HepG2 (cell line): ENCODE measurements around the gene CYSLTR2. TPM values are rescaled to one million over a fixed set of nuclear protein-coding genes. Genes with fewer than 3 reads are reported as not detected.

Experiments
- EHMT2 ChIP-seq: fragments of 200-600 bp; sonication (generic); IDR thresholded peaks from 2 replicates; pipeline ENCODE4 v1.7.0; 2017; ENCODE audit warnings: antibody characterized with exemption, low read depth, low read length, borderline replicate concordance
- HNF4A ChIP-seq: sonication (generic); formaldehyde crosslinking; IDR thresholded peaks from 2 replicates; pipeline ENCODE4 v1.4.0; 2020; ENCODE audit warnings: missing genetic modification reagents
- HNF4G ChIP-seq, 2 experiments: sonication (generic) in 1 of 2; formaldehyde crosslinking in 1 of 2; IDR thresholded peaks; 2 replicates each; pipeline versions ENCODE4 v1.4.0 to v1.6.1; 2011 to 2020; ENCODE audit warnings: borderline replicate concordance in 2 of 2, low read depth in 2 of 2, mild to moderate bottlenecking in 2 of 2, low read length in 1 of 2, missing genetic modification reagents in 1 of 2, moderate library complexity in 1 of 2
- ISL2 ChIP-seq: sonication (generic); formaldehyde crosslinking; IDR thresholded peaks from 2 replicates; pipeline ENCODE4 v1.5.0; 2020; ENCODE audit warnings: missing genetic modification reagents
- TEAD3 ChIP-seq: optimal IDR thresholded peaks from 2 replicates; pipeline ENCODE3; 2016; ENCODE audit warnings: borderline replicate concordance
- ZMYM4 ChIP-seq: sonication (generic); formaldehyde crosslinking; IDR thresholded peaks from 2 replicates; pipeline ENCODE4 v1.8.1; 2023; ENCODE audit warnings: mild to moderate bottlenecking, missing genetic modification reagents
- polyA plus RNA-seq, 8 experiments: library from polyadenylated mRNA; depleted of rRNA in 3 of 8; stranded (reverse) in 7 of 8; unstranded in 1 of 8; fragments of >200 nt; fragmentation: Illumina TruSeq in 4 of 8; extraction: Trizol in 4 of 8; gene quantifications; 2 replicates each; pipeline versions ENCODE4 v1.2.1 to v1.2.3, GENCODE V29; 2011 to 2016; ENCODE audit warnings: low read depth in 4 of 8, missing spikeins in 1 of 8, mixed read lengths in 1 of 8; ENCODE audit not compliant: insufficient read depth in 1 of 8
- total RNA-seq, 5 experiments: library from RNA; depleted of rRNA; stranded (reverse); fragments of >200 nt; fragmentation: Illumina TruSeq; extraction: Trizol; gene quantifications; 2 replicates each; pipeline ENCODE4 v1.2.3, GENCODE V29; 2016; ENCODE audit warnings: low read depth in 1 of 5
- TF ChIP-seq, protein P1 (sequence below): IDR thresholded peaks from 2 replicates; pipeline ENCODE4 v1.6.1; 2016; ENCODE audit warnings: low read depth, borderline replicate concordance
- TF ChIP-seq, protein P2 (sequence below): IDR thresholded peaks from 2 replicates; pipeline ENCODE4 v1.6.1; 2016; ENCODE audit warnings: mild to moderate bottlenecking
- TF ChIP-seq, protein P3 (sequence below), 2 experiments: sonication (generic) in 1 of 2; formaldehyde crosslinking in 1 of 2; IDR thresholded peaks; 2 replicates each; pipeline versions ENCODE4 v1.5.1 to v1.6.1; 2011 to 2020; ENCODE audit warnings: borderline replicate concordance in 1 of 2, low read depth in 1 of 2, low read length in 1 of 2, mild to moderate bottlenecking in 1 of 2, missing genetic modification reagents in 1 of 2, moderate library complexity in 1 of 2

Gene CYSLTR2
- total and polyA plus RNA-seq, 2 of the 13 experiments (the other 11 are each of a cell fraction or from before 2014, with no cell fraction given): not detected

DNA sequence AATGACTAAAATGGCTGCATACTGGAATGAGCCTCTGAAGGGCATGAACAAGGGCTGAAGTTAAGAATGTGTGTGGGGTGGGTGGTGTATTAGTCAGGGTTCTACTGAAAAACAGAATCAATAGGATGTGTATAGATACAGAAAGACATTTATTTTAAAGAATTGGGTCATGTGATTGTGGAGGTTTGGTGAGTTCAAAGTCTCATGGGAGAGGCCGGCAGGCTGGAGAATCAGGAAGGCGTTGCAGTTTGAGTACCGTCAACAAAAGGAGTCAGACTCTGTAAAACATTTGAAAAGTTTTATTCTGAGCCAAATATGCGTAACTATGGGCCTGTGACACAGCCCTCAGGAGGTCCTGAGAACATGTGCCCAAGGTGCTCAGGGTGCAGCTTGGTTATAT is 24.5 kb upstream of the CYSLTR2 start (continued):
- TF ChIP-seq TEAD3 (CRISPR knock-in tag) (peak; percentile 12), EHMT2 (peak; percentile 42; the same call in 1 of the 2 replicates), ZMYM4 (CRISPR knock-in tag) (0 out of 2 replicates have a peak, but pooled peaks have one; percentile 28), HNF4A (CRISPR knock-in tag) (peak; percentile 63), ISL2 (CRISPR knock-in tag) (0 out of 2 replicates have a peak, but pooled peaks have one; percentile 25), HNF4G (IDR thresholded peaks at IDR 0.05; ENCODE audit: borderline replicate concordance, low read depth, low read length) (0 out of 2 replicates have a peak, but pooled peaks have one; percentile 6), HNF4G (CRISPR knock-in tag; IDR thresholded peaks at IDR 0.05; ENCODE audit: borderline replicate concordance, low read depth) (no peak)
- TF ChIP-seq, protein P1, sequence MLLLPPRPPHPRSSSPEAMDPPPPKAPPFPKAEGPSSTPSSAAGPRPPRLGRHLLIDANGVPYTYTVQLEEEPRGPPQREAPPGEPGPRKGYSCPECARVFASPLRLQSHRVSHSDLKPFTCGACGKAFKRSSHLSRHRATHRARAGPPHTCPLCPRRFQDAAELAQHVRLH: 0 out of 2 replicates have a peak, but pooled peaks have one; percentile 14
- TF ChIP-seq, protein P2, sequence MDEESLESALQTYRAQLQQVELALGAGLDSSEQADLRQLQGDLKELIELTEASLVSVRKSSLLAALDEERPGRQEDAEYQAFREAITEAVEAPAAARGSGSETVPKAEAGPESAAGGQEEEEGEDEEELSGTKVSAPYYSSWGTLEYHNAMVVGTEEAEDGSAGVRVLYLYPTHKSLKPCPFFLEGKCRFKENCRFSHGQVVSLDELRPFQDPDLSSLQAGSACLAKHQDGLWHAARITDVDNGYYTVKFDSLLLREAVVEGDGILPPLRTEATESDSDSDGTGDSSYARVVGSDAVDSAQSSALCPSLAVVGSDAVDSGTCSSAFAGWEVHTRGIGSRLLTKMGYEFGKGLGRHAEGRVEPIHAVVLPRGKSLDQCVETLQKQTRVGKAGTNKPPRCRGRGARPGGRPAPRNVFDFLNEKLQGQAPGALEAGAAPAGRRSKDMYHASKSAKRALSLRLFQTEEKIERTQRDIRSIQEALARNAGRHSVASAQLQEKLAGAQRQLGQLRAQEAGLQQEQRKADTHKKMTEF (CRISPR knock-in tag): peak; percentile 17; the same call in 1 of the 2 replicates
- TF ChIP-seq, protein P3, sequence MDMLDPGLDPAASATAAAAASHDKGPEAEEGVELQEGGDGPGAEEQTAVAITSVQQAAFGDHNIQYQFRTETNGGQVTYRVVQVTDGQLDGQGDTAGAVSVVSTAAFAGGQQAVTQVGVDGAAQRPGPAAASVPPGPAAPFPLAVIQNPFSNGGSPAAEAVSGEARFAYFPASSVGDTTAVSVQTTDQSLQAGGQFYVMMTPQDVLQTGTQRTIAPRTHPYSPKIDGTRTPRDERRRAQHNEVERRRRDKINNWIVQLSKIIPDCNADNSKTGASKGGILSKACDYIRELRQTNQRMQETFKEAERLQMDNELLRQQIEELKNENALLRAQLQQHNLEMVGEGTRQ (IDR thresholded peaks at IDR 0.05; ENCODE audit: low read depth, low read length): no peak
- TF ChIP-seq, protein P3 (CRISPR knock-in tag; IDR thresholded peaks at IDR 0.05; ENCODE audit: borderline replicate concordance): peak; percentile 35; the same call in 1 of the 2 replicates
- TF ChIP-seq, all 625 proteins: peak for 12
